Neural progenitor cell (in vitro differentiated cells): ENCODE measurements around the gene CHMP4A. TPM values are rescaled to one million over a fixed set of nuclear protein-coding genes. Genes with fewer than 3 reads are reported as not detected.
"Not testable (repeated sequence)": the region's sequence is repeated elsewhere in the genome, so short reads cannot be mapped to it uniquely, and the experiment has no call there.

Experiments
- DNase-seq: peaks from one replicate; pipeline ENCODE4 v3.0.0-alpha.2; 2016; ENCODE audit warnings: low spot score
- H2AFZ ChIP-seq: fragments of 200-600 bp; sonication (generic); replicated peaks from 2 replicates; pipeline ENCODE4 v1.6.1; 2016; ENCODE audit warnings: antibody characterized with exemption
- H3F3A ChIP-seq: fragments of 200-600 bp; sonication (generic); 2 replicates; pipeline ENCODE4 v1.6.1; 2016; ENCODE audit warnings: antibody characterized with exemption, low read depth
- H3K27ac ChIP-seq: fragments of 200-600 bp; sonication (generic); 2 replicates; pipeline ENCODE4 v1.5.1; 2016; ENCODE audit warnings: mild to moderate bottlenecking
- H3K27me3 ChIP-seq: fragments of 200-600 bp; sonication (generic); 2 replicates; pipeline ENCODE4 v1.6.1; 2016; ENCODE audit warnings: mild to moderate bottlenecking, moderate library complexity
- H3K36me3 ChIP-seq: fragments of 200-600 bp; sonication (generic); 2 replicates; pipeline ENCODE4 v1.5.1; 2016
- H3K4me1 ChIP-seq: fragments of 200-600 bp; sonication (generic); 2 replicates; pipeline ENCODE4 v1.6.1; 2016; ENCODE audit warnings: mixed run types
- H3K4me2 ChIP-seq: fragments of 200-600 bp; sonication (generic); 2 replicates; pipeline ENCODE4 v1.6.1; 2016
- H3K4me3 ChIP-seq: fragments of 200-600 bp; sonication (generic); 2 replicates; pipeline ENCODE4 v1.5.1; 2016
- H3K79me2 ChIP-seq: fragments of 200-600 bp; sonication (generic); 2 replicates; pipeline ENCODE4 v1.6.1; 2016; ENCODE audit warnings: low read depth
- H3K9ac ChIP-seq: fragments of 200-600 bp; sonication (generic); 2 replicates; pipeline ENCODE4 v1.6.1; 2016
- H3K9me3 ChIP-seq: fragments of 200-600 bp; sonication (generic); 2 replicates; pipeline ENCODE4 v1.5.1; 2016; ENCODE audit warnings: low read depth
- H4K20me1 ChIP-seq: fragments of 200-600 bp; sonication (generic); 2 replicates; pipeline ENCODE4 v1.6.1; 2016; ENCODE audit warnings: low read depth
- H3K27ac Mint-ChIP-seq: 3 replicates; pipeline ENCODE4 v1.8.0; 2021; ENCODE audit warnings: mixed read lengths
- H3K27me3 Mint-ChIP-seq: 2 replicates; pipeline ENCODE4 v1.8.0; 2022; ENCODE audit warnings: low read depth, mild to moderate bottlenecking, inconsistent platforms, moderate library complexity, mixed read lengths; ENCODE audit not compliant: insufficient read depth
- H3K36me3 Mint-ChIP-seq: 3 replicates; pipeline ENCODE4 v1.8.0; 2021; ENCODE audit warnings: mixed read lengths
- H3K4me1 Mint-ChIP-seq: 3 replicates; pipeline ENCODE4 v1.8.0; 2021; ENCODE audit warnings: mixed read lengths
- H3K4me3 Mint-ChIP-seq: 3 replicates; pipeline ENCODE4 v1.8.0; 2021; ENCODE audit warnings: mild to moderate bottlenecking, moderate library complexity, mixed read lengths
- H3K9me3 Mint-ChIP-seq: 3 replicates; pipeline ENCODE4 v1.8.0; 2020; ENCODE audit warnings: mixed read lengths
- CTCF ChIP-seq: fragments of 200-600 bp; sonication (generic); IDR thresholded peaks from 2 replicates; pipeline ENCODE4 v1.5.1; 2017; ENCODE audit warnings: antibody characterized with exemption, mild to moderate bottlenecking
- EZH2 ChIP-seq: fragments of 200-600 bp; sonication (generic); IDR thresholded peaks from 2 replicates; pipeline ENCODE4 v1.6.1; 2017; ENCODE audit warnings: antibody characterized with exemption, mild to moderate bottlenecking, moderate library complexity
- EZH2phosphoT487 ChIP-seq: fragments of 200-600 bp; sonication (generic); IDR thresholded peaks from 2 replicates; pipeline ENCODE4 v1.6.1; 2017; ENCODE audit warnings: antibody characterized with exemption
- total RNA-seq: library from RNA; depleted of rRNA; stranded (reverse); fragments of >200 nt; gene quantifications from 2 replicates; pipeline ENCODE4 v1.2.3, GENCODE V29; 2015; ENCODE audit warnings: low replicate concordance

Gene CHMP4A
- total RNA-seq, 1 donor from 2014 or later = 35.3 TPM

- no peak overlapping the region for H3K27ac ChIP-seq
- peaks cover 8% of the 10 kb centered on the region for H3K4me1 ChIP-seq
- peaks cover 7% of the 10 kb centered on the region for H3K4me1 Mint-ChIP-seq
- H3K27me3 Mint-ChIP-seq = no peaks in the 10 kb centered on the region
- no peaks in the 10 kb centered on the region for H3K9me3 ChIP-seq
- H3K27ac Mint-ChIP-seq = no peak overlapping the region
- DNase-seq = no peak
- H2AFZ ChIP-seq = no peak overlapping the region
- no peak overlapping the region for H3K9ac ChIP-seq
- TF ChIP-seq CTCF = no peak
- no peak for TF ChIP-seq EZH2
- no peak for TF ChIP-seq EZH2phosphoT487
- no peak overlapping the region for H3K4me2 ChIP-seq
- H3K36me3 ChIP-seq = no peaks in the 10 kb centered on the region
- H3F3A ChIP-seq = peaks cover 6% of the 10 kb centered on the region
- no peak overlapping the region for H3K4me3 ChIP-seq
- H3K36me3 Mint-ChIP-seq = peaks cover 6% of the 10 kb centered on the region
- H3K9me3 Mint-ChIP-seq = no peaks in the 10 kb centered on the region
- H3K4me3 Mint-ChIP-seq = no peak overlapping the region
- peaks cover 98% of the 10 kb centered on the region for H3K79me2 ChIP-seq
- H4K20me1 ChIP-seq = peaks cover 34% of the 10 kb centered on the region
- H3K27me3 ChIP-seq = no peaks in the 10 kb centered on the region
These were observed 13.2 kb upstream of the CHMP4A start for GRCh38 chr14:24226473-24226872.

GRCh38 chr14:24224618-24225071 is 11.4 kb upstream of the CHMP4A start:
- H3K9me3 Mint-ChIP-seq = no peaks in the 10 kb centered on the region
- Histone ChIP-seq H3K4me3 (no peak overlapping the region), H3K9me3 (no peaks in the 10 kb centered on the region), H3K4me1 (no peaks in the 10 kb centered on the region), H3K27me3 (no peaks in the 10 kb centered on the region), H3K9ac (no peak overlapping the region), H3K27ac (no peak overlapping the region), H3K4me2 (no peak overlapping the region), H3K36me3 (no peaks in the 10 kb centered on the region), H3K79me2 (peaks cover 98% of the 10 kb centered on the region), H3F3A (no peaks in the 10 kb centered on the region), H2AFZ (no peak overlapping the region), H4K20me1 (peaks cover 40% of the 10 kb centered on the region)
- no peak overlapping the region for H3K27ac Mint-ChIP-seq
- DNase-seq = no peak
- H3K36me3 Mint-ChIP-seq = peaks cover 6% of the 10 kb centered on the region
- no peaks in the 10 kb centered on the region for H3K4me1 Mint-ChIP-seq
- H3K4me3 Mint-ChIP-seq = no peak overlapping the region
- TF ChIP-seq EZH2 = no peak
- H3K27me3 Mint-ChIP-seq = no peaks in the 10 kb centered on the region

- not testable (repeated sequence) for H3K27ac Mint-ChIP-seq, H3K4me3 ChIP-seq, H3K4me3 Mint-ChIP-seq, H3K27me3 ChIP-seq, H3K9me3 ChIP-seq, H3K4me2 ChIP-seq, H3K27ac ChIP-seq, H3K9me3 Mint-ChIP-seq, DNase-seq, H3K36me3 ChIP-seq, H3K9ac ChIP-seq, H3K36me3 Mint-ChIP-seq, H3K4me1 ChIP-seq, H3K4me1 Mint-ChIP-seq, H3F3A ChIP-seq, H2AFZ ChIP-seq, H3K27me3 Mint-ChIP-seq
- H4K20me1 ChIP-seq = peaks cover 45% of the 10 kb centered on the region
- peaks cover 95% of the 10 kb centered on the region for H3K79me2 ChIP-seq
These were observed 9.7 kb upstream of the CHMP4A start for GRCh38 chr14:24222987-24223386.

GRCh38 chr14:24219521-24219920 is 6.2 kb upstream of the CHMP4A start:
- Histone ChIP-seq H3K36me3 (no peaks in the 10 kb centered on the region), H3K4me3 (no peak overlapping the region), H3F3A (peaks cover 12% of the 10 kb centered on the region), H3K79me2 (peaks cover 67% of the 10 kb centered on the region), H4K20me1 (peaks cover 33% of the 10 kb centered on the region), H3K9me3 (no peaks in the 10 kb centered on the region), H2AFZ (no peak overlapping the region), H3K27me3 (no peaks in the 10 kb centered on the region), H3K9ac (no peak overlapping the region), H3K27ac (no peak overlapping the region), H3K4me1 (no peaks in the 10 kb centered on the region), H3K4me2 (no peak overlapping the region)
- Mint-ChIP-seq H3K27ac (no peak overlapping the region), H3K27me3 (no peaks in the 10 kb centered on the region), H3K4me3 (no peak overlapping the region), H3K9me3 (no peaks in the 10 kb centered on the region), H3K36me3 (peaks cover 2% of the 10 kb centered on the region), H3K4me1 (peaks cover 8% of the 10 kb centered on the region)
- no peak for TF ChIP-seq CTCF
- no peak for TF ChIP-seq EZH2phosphoT487
- no peak for TF ChIP-seq EZH2
- no peak for DNase-seq
